HG02943 (cell line): Measurements from ENCODE around the gene MLNR.

Source experiments
- ATAC-seq: cut with Tn5 transposase; IDR thresholded peaks from one replicate; pipeline ENCODE4 v1.9.1; 2021; ENCODE audit warnings: mild to moderate bottlenecking, low read depth, moderate library complexity; ENCODE audit not compliant: unreplicated experiment

MLNR gene

GRCh38 chr13:49220036-49220855 lies at the start of gene MLNR:
Gene MLNR (plus strand): TSS chr13:49220338. CDS start chr13:49220338, 0 bp downstream.
- ATAC-seq: no peak

GRCh38 chr13:49171359-49171758 lies 48.8 kb upstream of the MLNR start:
- no peak for ATAC-seq

GRCh38 chr13:49183672-49184325 lies 36.3 kb upstream of the MLNR start:
- no peak for ATAC-seq

- ATAC-seq: no peak
Observed at GRCh38 chr13:49184621-49185020, 35.5 kb upstream of the MLNR start.

GRCh38 chr13:49185264-49185663 lies 34.9 kb upstream of the MLNR start:
- ATAC-seq: no peak

GRCh38 chr13:49190901-49191300 lies 29.2 kb upstream of the MLNR start:
- no peak for ATAC-seq

GRCh38 chr13:49206641-49207040 lies 13.5 kb upstream of the MLNR start:
- ATAC-seq: no peak

GRCh38 chr13:49208619-49209018 lies 11.5 kb upstream of the MLNR start:
- ATAC-seq: no peak

- ATAC-seq: no peak
Observed at GRCh38 chr13:49210114-49210513, 10.0 kb upstream of the MLNR start.

GRCh38 chr13:49210669-49211068 lies 9.5 kb upstream of the MLNR start:
- no peak for ATAC-seq

- ATAC-seq: no peak
Observed at GRCh38 chr13:49213539-49213938, 6.6 kb upstream of the MLNR start.

GRCh38 chr13:49213997-49214916 lies 5.9 kb upstream of the MLNR start:
- no peak for ATAC-seq

GRCh38 chr13:49214917-49215376 lies 5.2 kb upstream of the MLNR start:
- no peak for ATAC-seq

GRCh38 chr13:49216334-49216733 lies 3.8 kb upstream of the MLNR start:
- ATAC-seq: no peak

- ATAC-seq: no peak
Observed at GRCh38 chr13:49217962-49218492, 2.1 kb upstream of the MLNR start.

GRCh38 chr13:49218493-49219051 lies 1.6 kb upstream of the MLNR start:
- ATAC-seq: no peak

- ATAC-seq: no peak
Observed at GRCh38 chr13:49219647-49220035, 497 bp upstream of the MLNR start.

GRCh38 chr13:49220856-49221589 lies 885 bp downstream of the MLNR start:
- no peak for ATAC-seq

GRCh38 chr13:49221590-49221965 lies 1.4 kb downstream of the MLNR start:
- ATAC-seq: no peak
